HG03060 (cell line): ENCODE data around the gene XYLT1.
"Not testable (repeated sequence)": the region's sequence is repeated elsewhere in the genome, so short reads cannot be mapped to it uniquely, and the experiment has no call there.

Source experiments
- ATAC-seq: cut with Tn5 transposase; IDR thresholded peaks from one replicate; pipeline ENCODE4 v1.9.1; 2021; ENCODE audit warnings: low read depth, moderate number of reproducible peaks; ENCODE audit not compliant: unreplicated experiment

The XYLT1 gene

GRCh38 chr16:17470908-17471718 lies at the start of gene XYLT1:
TSS of gene XYLT1 (minus strand) at chr16:17470960. CDS start at chr16:17470796, 164 bp downstream.
- ATAC-seq: no peak

- no peak for ATAC-seq
Observed at GRCh38 chr16:17520111-17520510, 49.4 kb upstream of the XYLT1 start.

- no peak for ATAC-seq
Observed at GRCh38 chr16:17519101-17519955, 48.6 kb upstream of the XYLT1 start.

- no peak for ATAC-seq
Observed at GRCh38 chr16:17518441-17518840, 47.7 kb upstream of the XYLT1 start.

- ATAC-seq: no peak
Observed at GRCh38 chr16:17515421-17516210, 44.9 kb upstream of the XYLT1 start.

- no peak for ATAC-seq
Observed at GRCh38 chr16:17512636-17513220, 42.0 kb upstream of the XYLT1 start.

GRCh38 chr16:17511340-17511739 lies 40.6 kb upstream of the XYLT1 start:
- no peak for ATAC-seq

GRCh38 chr16:17510567-17510966 lies 39.8 kb upstream of the XYLT1 start:
- no peak for ATAC-seq

GRCh38 chr16:17509194-17509593 lies 38.4 kb upstream of the XYLT1 start:
- ATAC-seq: no peak

GRCh38 chr16:17508303-17508702 lies 37.5 kb upstream of the XYLT1 start:
- no peak for ATAC-seq

GRCh38 chr16:17507516-17507915 lies 36.8 kb upstream of the XYLT1 start:
- ATAC-seq: not testable (repeated sequence)

GRCh38 chr16:17505828-17506227 lies 35.1 kb upstream of the XYLT1 start:
- ATAC-seq: not testable (repeated sequence)

- no peak for ATAC-seq
Observed at GRCh38 chr16:17504050-17504449, 33.3 kb upstream of the XYLT1 start.

GRCh38 chr16:17503331-17503730 lies 32.6 kb upstream of the XYLT1 start:
- no peak for ATAC-seq

- no peak for ATAC-seq
Observed at GRCh38 chr16:17501321-17501720, 30.6 kb upstream of the XYLT1 start.

GRCh38 chr16:17499223-17499902 lies 28.6 kb upstream of the XYLT1 start:
- ATAC-seq: no peak

GRCh38 chr16:17497648-17498047 lies 26.9 kb upstream of the XYLT1 start:
- no peak for ATAC-seq

- ATAC-seq: no peak
Observed at GRCh38 chr16:17496891-17497290, 26.1 kb upstream of the XYLT1 start.

- ATAC-seq: no peak
Observed at GRCh38 chr16:17493012-17493411, 22.3 kb upstream of the XYLT1 start.

GRCh38 chr16:17491140-17491662 lies 20.4 kb upstream of the XYLT1 start:
- ATAC-seq: no peak
